Stimulated activated CD4-positive, alpha-beta T cell treated with anti-CD3 and anti-CD28 coated beads, Interleukin-1b, Interleukin-23, amount 100 ng/mL, for 1 hour (primary cell): ENCODE results near the gene SLC27A1.
"Not testable (repeated sequence)": the region's sequence is repeated elsewhere in the genome, so short reads cannot be mapped to it uniquely, and the experiment has no call there.

Experiments
- DNase-seq, 2 donors: peaks; one replicate each; pipeline ENCODE4 v3.0.0-alpha.2; 2020; ENCODE audit warnings: low read depth in 2 of 2

Gene SLC27A1

GRCh38 chr19:17510220-17510993, 40.1 kb downstream of the SLC27A1 start:
- DNase-seq = no peak

GRCh38 chr19:17511724-17512573, 41.6 kb downstream of the SLC27A1 start:
- peak; percentile 52 to 66 for DNase-seq

- no peak for DNase-seq
Observed at GRCh38 chr19:17512574-17512939, 42.2 kb downstream of the SLC27A1 start.

- no peak for DNase-seq
Observed at GRCh38 chr19:17515408-17516149, 45.3 kb downstream of the SLC27A1 start.

GRCh38 chr19:17517898-17518297, 47.6 kb downstream of the SLC27A1 start:
- no peak for DNase-seq

GRCh38 chr19:17518654-17519053, 48.3 kb downstream of the SLC27A1 start:
- DNase-seq = not testable (repeated sequence)

GRCh38 chr19:17519967-17520366, 49.6 kb downstream of the SLC27A1 start:
- DNase-seq = no peak

GRCh38 chr19:17520865-17521264, 50.5 kb downstream of the SLC27A1 start:
- no peak for DNase-seq

GRCh38 chr19:17522988-17523872, 52.9 kb downstream of the SLC27A1 start:
- no peak for DNase-seq

- no peak for DNase-seq
Observed at GRCh38 chr19:17524651-17525050, 54.3 kb downstream of the SLC27A1 start.

- no peak for DNase-seq
Observed at GRCh38 chr19:17525141-17525540, 54.8 kb downstream of the SLC27A1 start.

GRCh38 chr19:17526922-17527321, 56.6 kb downstream of the SLC27A1 start:
- DNase-seq = no peak

- DNase-seq = no peak
Observed at GRCh38 chr19:17527326-17527725, 57.0 kb downstream of the SLC27A1 start.

- DNase-seq = no peak
Observed at GRCh38 chr19:17528610-17529009, 58.3 kb downstream of the SLC27A1 start.

GRCh38 chr19:17529239-17530158, 59.2 kb downstream of the SLC27A1 start:
- DNase-seq = no peak

- DNase-seq = no peak
Observed at GRCh38 chr19:17530586-17530985, 60.3 kb downstream of the SLC27A1 start.

- DNase-seq = no peak
Observed at GRCh38 chr19:17532116-17532515, 61.8 kb downstream of the SLC27A1 start.

GRCh38 chr19:17532557-17532956, 62.2 kb downstream of the SLC27A1 start:
- no peak for DNase-seq

GRCh38 chr19:17534767-17535166, 64.4 kb downstream of the SLC27A1 start:
- no peak for DNase-seq

- no peak for DNase-seq
Observed at GRCh38 chr19:17536955-17537354, 66.6 kb downstream of the SLC27A1 start.
